Kidney epithelial cell (primary cell): ENCODE measurements around the gene SEPTIN7. TPM values are rescaled to one million over a fixed set of nuclear protein-coding genes. Genes with fewer than 3 reads are reported as not detected.

Source experiments
- DNase-seq: peaks from one replicate; pipeline ENCODE4 v3.0.0-alpha.2; 2010; ENCODE audit warnings: low read depth
- H3K27me3 ChIP-seq: 2 replicates; pipeline ENCODE4 v1.6.0; 2011; ENCODE audit warnings: low read length; ENCODE audit not compliant: control insufficient read depth, insufficient read depth
- H3K36me3 ChIP-seq: 2 replicates; pipeline ENCODE4 v1.5.1; 2011; ENCODE audit warnings: low read length; ENCODE audit not compliant: control insufficient read depth, insufficient read depth
- H3K4me3 ChIP-seq: 2 replicates; pipeline ENCODE4 v1.5.1; 2011; ENCODE audit warnings: low read depth, mild to moderate bottlenecking, control low read depth, low read length
- total RNA-seq: library from RNA; depleted of rRNA; stranded (reverse); fragments of >200 nt; gene quantifications from 2 replicates; pipeline ENCODE4 v1.2.3, GENCODE V29; 2015
- TF ChIP-seq, protein P1 (sequence below): IDR thresholded peaks from 2 replicates; pipeline ENCODE4 v1.5.1; 2011; ENCODE audit warnings: mild to moderate bottlenecking, moderate library complexity, low read length, control low read depth, inconsistent platforms; ENCODE audit not compliant: insufficient read depth, poor library complexity, severe bottlenecking

SEPTIN7 gene
- total RNA-seq, 1 donor from 2014 or later, result 175 TPM

DNA sequence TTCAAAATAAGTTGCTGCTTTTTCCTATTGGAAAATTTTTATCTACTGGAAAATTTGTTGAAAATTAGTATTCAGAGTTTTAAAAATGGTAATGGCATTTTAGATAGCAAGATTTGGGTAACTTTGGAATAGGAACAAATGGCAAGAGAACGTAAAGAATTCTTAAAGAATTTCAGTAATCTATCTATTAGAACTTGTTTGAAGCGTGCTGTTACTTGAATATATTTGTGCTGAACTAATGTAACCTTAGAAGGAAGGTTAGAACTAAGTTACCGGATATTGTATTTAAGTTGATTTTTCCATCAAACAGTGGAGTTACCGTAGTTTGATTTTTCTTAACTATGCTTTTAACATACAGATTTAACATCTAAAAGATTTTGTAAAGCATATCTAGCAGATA, 25.9 kb downstream of the SEPTIN7 start:
- Histone ChIP-seq H3K36me3 (no peaks in the 10 kb centered on the region), H3K4me3 (no peak overlapping the region), H3K27me3 (no peaks in the 10 kb centered on the region)
- TF ChIP-seq, protein P1, sequence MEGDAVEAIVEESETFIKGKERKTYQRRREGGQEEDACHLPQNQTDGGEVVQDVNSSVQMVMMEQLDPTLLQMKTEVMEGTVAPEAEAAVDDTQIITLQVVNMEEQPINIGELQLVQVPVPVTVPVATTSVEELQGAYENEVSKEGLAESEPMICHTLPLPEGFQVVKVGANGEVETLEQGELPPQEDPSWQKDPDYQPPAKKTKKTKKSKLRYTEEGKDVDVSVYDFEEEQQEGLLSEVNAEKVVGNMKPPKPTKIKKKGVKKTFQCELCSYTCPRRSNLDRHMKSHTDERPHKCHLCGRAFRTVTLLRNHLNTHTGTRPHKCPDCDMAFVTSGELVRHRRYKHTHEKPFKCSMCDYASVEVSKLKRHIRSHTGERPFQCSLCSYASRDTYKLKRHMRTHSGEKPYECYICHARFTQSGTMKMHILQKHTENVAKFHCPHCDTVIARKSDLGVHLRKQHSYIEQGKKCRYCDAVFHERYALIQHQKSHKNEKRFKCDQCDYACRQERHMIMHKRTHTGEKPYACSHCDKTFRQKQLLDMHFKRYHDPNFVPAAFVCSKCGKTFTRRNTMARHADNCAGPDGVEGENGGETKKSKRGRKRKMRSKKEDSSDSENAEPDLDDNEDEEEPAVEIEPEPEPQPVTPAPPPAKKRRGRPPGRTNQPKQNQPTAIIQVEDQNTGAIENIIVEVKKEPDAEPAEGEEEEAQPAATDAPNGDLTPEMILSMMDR, result no peak
- DNase-seq, result no peak

DNA sequence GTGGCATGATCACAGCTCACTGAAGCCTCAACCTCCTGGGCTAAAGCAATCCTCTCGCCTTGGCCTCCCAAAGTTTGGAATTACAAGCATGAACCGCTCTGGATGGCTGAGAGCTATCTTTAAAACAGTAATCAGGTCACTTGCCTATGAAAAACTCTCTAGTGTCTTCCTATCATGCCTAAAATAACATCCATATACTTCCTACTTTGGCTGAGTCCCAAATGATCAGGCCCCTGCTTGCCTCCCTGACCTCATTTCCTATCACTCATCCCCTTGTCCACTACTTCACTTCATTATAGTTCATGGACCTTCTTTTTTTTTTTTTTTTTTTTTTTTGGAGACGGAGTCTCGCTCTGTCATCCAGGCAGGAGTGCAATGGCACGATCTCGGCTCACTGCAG, 28.0 kb downstream of the SEPTIN7 start:
- no peak for DNase-seq
- H3K4me3 ChIP-seq, result no peak overlapping the region
- H3K36me3 ChIP-seq, result no peaks in the 10 kb centered on the region
- TF ChIP-seq, protein P1, result no peak
- no peaks in the 10 kb centered on the region for H3K27me3 ChIP-seq

DNA sequence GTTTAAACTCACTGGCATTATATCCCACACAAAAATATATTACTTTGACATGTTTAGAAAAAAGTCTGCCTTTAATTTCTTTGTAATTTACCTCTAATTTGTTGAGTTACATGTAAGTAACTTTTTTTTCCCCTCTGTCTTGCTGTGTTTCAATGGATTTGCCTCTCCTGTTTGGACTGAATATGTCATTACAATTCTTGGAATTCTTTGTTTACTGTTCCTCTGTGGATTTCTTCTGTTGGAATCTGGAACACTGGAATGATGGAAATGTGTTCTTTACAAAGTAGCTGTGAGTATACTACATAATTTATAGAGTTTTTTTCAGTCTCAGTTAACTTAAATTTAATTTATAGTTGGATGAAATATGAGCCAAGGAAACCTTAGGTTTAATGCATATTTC, 30.4 kb downstream of the SEPTIN7 start:
- Histone ChIP-seq H3K4me3 (no peak overlapping the region), H3K27me3 (no peaks in the 10 kb centered on the region), H3K36me3 (no peaks in the 10 kb centered on the region)
- no peak for DNase-seq
- TF ChIP-seq, protein P1, result no peak

DNA sequence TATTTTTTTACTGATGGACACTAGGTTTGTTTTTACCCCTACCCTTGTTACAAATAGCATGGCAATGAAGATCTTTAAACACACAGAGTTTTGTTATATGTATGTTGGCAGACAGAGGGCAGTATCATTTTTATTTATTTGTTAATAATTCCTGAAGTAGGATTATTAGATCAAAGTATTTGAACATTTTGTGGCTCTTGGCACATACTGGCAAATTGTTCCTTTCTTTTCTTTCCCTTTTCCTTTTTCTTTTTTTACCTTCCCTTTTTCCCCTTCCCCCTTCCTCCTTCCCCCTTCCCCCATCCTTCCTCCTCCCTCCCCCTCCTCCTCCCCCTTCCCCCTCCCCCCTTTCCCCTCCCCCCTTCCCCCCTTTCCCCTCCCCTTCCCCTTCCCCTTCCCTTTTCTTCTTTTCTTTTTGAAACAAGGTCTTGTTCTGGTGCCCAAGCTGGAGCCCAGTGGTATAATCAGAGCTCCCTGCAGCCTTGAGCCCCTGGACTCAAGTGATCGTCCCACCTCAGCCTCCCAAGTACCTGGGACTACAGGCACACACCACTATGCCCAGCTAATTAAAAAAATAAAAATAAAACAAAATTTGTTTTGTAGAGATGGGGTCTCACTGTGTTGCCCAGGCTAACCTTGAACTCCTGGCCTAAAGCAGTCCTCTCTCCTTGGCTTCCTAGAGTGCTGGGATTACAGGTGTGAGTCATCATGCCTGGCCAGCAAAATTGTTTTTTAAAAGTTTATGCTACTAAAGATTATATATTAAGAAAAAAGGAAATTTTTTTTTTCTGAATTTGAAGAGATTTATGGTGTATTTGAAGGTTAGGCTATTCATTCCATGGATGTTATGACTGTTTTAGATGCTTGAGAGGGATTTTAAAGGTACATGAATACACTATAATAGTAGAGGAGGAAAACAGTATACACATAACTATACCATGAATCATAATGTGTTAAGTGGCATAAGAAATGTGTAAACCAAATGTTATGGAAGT, 39.3 kb downstream of the SEPTIN7 start:
- H3K36me3 ChIP-seq, result no peaks in the 10 kb centered on the region
- no peak for DNase-seq
- TF ChIP-seq, protein P1, result no peak
- no peak overlapping the region for H3K4me3 ChIP-seq
- H3K27me3 ChIP-seq, result no peaks in the 10 kb centered on the region

DNA sequence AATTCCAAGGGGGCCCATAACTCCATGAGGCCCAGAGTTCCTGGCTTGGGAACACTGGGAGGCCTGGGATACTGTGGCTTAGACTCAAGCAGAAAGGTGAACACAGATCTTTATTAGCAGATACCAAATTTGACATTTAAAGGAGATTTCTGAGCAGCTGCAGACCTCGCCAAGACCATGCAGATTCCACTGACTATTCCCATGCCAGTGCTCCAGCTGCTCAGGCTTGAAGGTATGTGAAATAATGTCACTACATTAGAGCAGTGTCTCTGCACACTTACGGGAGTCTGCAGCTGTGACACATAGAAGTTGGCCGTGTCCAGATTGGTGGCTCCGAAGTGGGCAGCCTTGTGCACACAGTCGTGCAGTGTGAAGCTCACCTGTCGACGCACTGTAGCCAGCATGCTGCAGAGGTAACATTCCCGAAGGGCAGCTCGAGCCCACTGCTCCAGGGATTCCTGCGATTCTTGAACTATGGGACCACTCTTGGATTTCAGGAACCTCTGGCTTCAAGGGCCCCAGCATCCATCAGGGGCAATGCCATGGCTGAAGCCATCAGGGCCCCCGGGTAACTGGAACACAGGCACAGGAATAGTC, 46.1 kb downstream of the SEPTIN7 start:
- DNase-seq, result no peak
- TF ChIP-seq, protein P1, result no peak
- Histone ChIP-seq H3K4me3 (no peak overlapping the region), H3K27me3 (no peaks in the 10 kb centered on the region), H3K36me3 (no peaks in the 10 kb centered on the region)

DNA sequence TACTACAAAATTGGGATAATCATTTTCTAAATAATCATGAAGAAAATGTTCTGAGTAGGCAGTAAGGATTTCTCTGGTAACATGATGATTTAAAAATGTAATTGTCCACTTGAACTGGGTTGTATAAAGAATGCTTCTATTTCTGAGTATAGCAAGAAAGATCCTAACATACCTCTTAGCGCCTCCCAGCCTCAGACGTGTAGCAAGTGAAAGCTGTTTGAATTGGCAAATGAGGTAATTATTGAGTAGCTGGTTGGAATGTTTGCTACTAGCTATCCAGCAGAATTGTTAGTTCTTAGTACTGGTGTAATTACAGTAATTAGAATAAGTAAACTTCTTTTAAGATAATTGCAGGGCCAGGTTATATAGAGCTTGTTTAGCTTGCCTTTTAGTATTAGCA, 47.9 kb downstream of the SEPTIN7 start:
- no peak overlapping the region for H3K4me3 ChIP-seq
- H3K27me3 ChIP-seq, result no peaks in the 10 kb centered on the region
- no peaks in the 10 kb centered on the region for H3K36me3 ChIP-seq
- TF ChIP-seq, protein P1, result no peak
- no peak for DNase-seq
